ENCODE data around the gene WFIKKN1. TPM values are rescaled to one million over a fixed set of nuclear protein-coding genes. Genes with fewer than 3 reads are reported as not detected.

WFIKKN1 gene
- total and polyA plus RNA-seq, 11 donors: 0.15 to 1.1 (median 0.29) TPM

- Histone ChIP-seq H3K4me1 (peaks cover 3 to 82% (median 48%) of the 10 kb centered on the region in 12 donors), H3K27me3 (no peaks in the 10 kb centered on the region), H3K27ac (peak overlapping the region in 10 of 12 donors; percentile 71 to 97 (median 86)), H3K4me3 (peak overlapping the region in 3 of 12 donors; percentile 7 to 34 (median 33)), H3K36me3 (peaks cover 0 to 3% (median 0%) of the 10 kb centered on the region in 9 donors), H3K9me3 (no peaks in the 10 kb centered on the region)
- WGBS, 4 donors: 61 to 72% (median 70%) methylated on average over 9 to 25 of the region's 25 CpGs
- intact Hi-C loops (cut with DNase I): loop anchor here in 2 of 10 donors (10.0 kb wide), 1 partner anchor 63 kb away; no protein-coding TSS in a partner anchor
- DNase-seq: no peak
- TF ChIP-seq POLR2A (IDR thresholded peaks at IDR 0.05) (no peak), CTCF (IDR thresholded peaks at IDR 0.05) (no peak)
- peak in 1 of 4 donors; percentile 4 for ATAC-seq
These were observed 16.6 kb downstream of the WFIKKN1 start for GRCh38 chr16:647173-647902.

GRCh38 chr16:648071-648780 lies 17.4 kb downstream of the WFIKKN1 start:
- TF ChIP-seq POLR2A (IDR thresholded peaks at IDR 0.05) (no peak), CTCF (IDR thresholded peaks at IDR 0.05) (peak in 5 of 12 donors; percentile 24 to 40 (median 34))
- H3K27me3 ChIP-seq: no peaks in the 10 kb centered on the region
- ATAC-seq: no peak
- no peaks in the 10 kb centered on the region for H3K9me3 ChIP-seq
- WGBS, 4 donors: 44 to 52% (median 50%) methylated on average over 10 to 24 of the region's 24 CpGs
- H3K27ac ChIP-seq: peak overlapping the region; percentile 12 to 97 (median 88)
- intact Hi-C loops (cut with DNase I): loop anchor here in 2 of 10 donors (10.0 kb wide), 1 partner anchor 63 kb away; no protein-coding TSS in a partner anchor
- peaks cover 0 to 3% (median 0%) of the 10 kb centered on the region in 9 donors for H3K36me3 ChIP-seq
- DNase-seq: no peak
- H3K4me1 ChIP-seq: peaks cover 3 to 73% (median 41%) of the 10 kb centered on the region in 12 donors
- peak overlapping the region; percentile 61 to 94 (median 74) for H3K4me3 ChIP-seq

- Histone ChIP-seq H3K9me3 (no peaks in the 10 kb centered on the region), H3K27me3 (no peaks in the 10 kb centered on the region), H3K4me1 (peaks cover 3 to 66% (median 40%) of the 10 kb centered on the region in 12 donors), H3K27ac (peak within 1 kb of the TSS; percentile 76 to 97 (median 88)), H3K36me3 (peaks cover 0 to 7% (median 0%) of the 10 kb centered on the region in 9 donors), H3K4me3 (peak within 1 kb of the TSS; percentile 61 to 94 (median 74))
- DNase-seq (peak; percentile 94 to 97 (median 96)), ATAC-seq (peak; percentile 71 to 88 (median 85))
- TF ChIP-seq CTCF (IDR thresholded peaks at IDR 0.05): no peak
- TF ChIP-seq POLR2A (IDR thresholded peaks at IDR 0.05): no peak
- intact Hi-C loops (cut with DNase I): loop anchor here in 2 of 10 donors (10.0 kb wide), 1 partner anchor 64 kb away; no protein-coding TSS in a partner anchor
- 1 to 3% (median 2%) methylated on average over 43 to 91 of the region's 91 CpGs for WGBS, 4 donors
These were observed 18.2 kb downstream of the WFIKKN1 start, which contains the start of gene WDR90 for GRCh38 chr16:648781-649589. TSS of gene WDR90 (plus strand) at chr16:649365. CDS start at chr16:649417, 52 bp downstream.
